GM19043 (cell line): ENCODE data around the gene POLR3C.
"Not testable (repeated sequence)": the region's sequence is repeated elsewhere in the genome, so short reads cannot be mapped to it uniquely, and the experiment has no call there.

Experiments used
- ATAC-seq: cut with Tn5 transposase; IDR thresholded peaks from one replicate; pipeline ENCODE4 v1.9.1; 2021; ENCODE audit warnings: low read depth; ENCODE audit not compliant: unreplicated experiment

The POLR3C gene

GRCh38 chr1:145818095-145818494, 5.9 kb upstream of the POLR3C start:
- ATAC-seq = not testable (repeated sequence)

GRCh38 chr1:145822779-145823331, 1.1 kb upstream of the POLR3C start:
- not testable (repeated sequence) for ATAC-seq

- ATAC-seq = no peak
Observed at GRCh38 chr1:145824499-145824842, 471 bp downstream of the POLR3C start.

GRCh38 chr1:145826030-145826429, 2.0 kb downstream of the POLR3C start:
- no peak for ATAC-seq

- ATAC-seq = no peak
Observed at GRCh38 chr1:145827966-145828365, 4.0 kb downstream of the POLR3C start.

- ATAC-seq = no peak
Observed at GRCh38 chr1:145828367-145829026, 4.5 kb downstream of the POLR3C start.

GRCh38 chr1:145830810-145831209, 6.8 kb downstream of the POLR3C start:
- not testable (repeated sequence) for ATAC-seq

GRCh38 chr1:145837656-145838055, 13.7 kb downstream of the POLR3C start:
- ATAC-seq = no peak

GRCh38 chr1:145843031-145843430, 19.0 kb downstream of the POLR3C start:
- no peak for ATAC-seq

GRCh38 chr1:145845144-145845513, 21.1 kb downstream of the POLR3C start:
- ATAC-seq = peak; percentile 75

GRCh38 chr1:145845514-145846161, 21.6 kb downstream of the POLR3C start, which contains the start of gene NUDT17:
TSS of gene NUDT17 (plus strand) at chr1:145845630. CDS start at chr1:145845641, 11 bp downstream.
- peak; percentile 48 for ATAC-seq

GRCh38 chr1:145846201-145846612, 22.2 kb downstream of the POLR3C start:
- ATAC-seq = no peak

GRCh38 chr1:145847827-145848226, 23.8 kb downstream of the POLR3C start:
- no peak for ATAC-seq

- no peak for ATAC-seq
Observed at GRCh38 chr1:145849356-145850160, 25.6 kb downstream of the POLR3C start.

GRCh38 chr1:145855426-145855948, 31.5 kb downstream of the POLR3C start:
- ATAC-seq = no peak

- ATAC-seq = no peak
Observed at GRCh38 chr1:145857170-145857569, 33.2 kb downstream of the POLR3C start.

GRCh38 chr1:145858238-145858900, 34.4 kb downstream of the POLR3C start:
- ATAC-seq = no peak

- peak; percentile 81 for ATAC-seq
Observed at GRCh38 chr1:145858901-145859490, 35.0 kb downstream of the POLR3C start, which contains the start of gene PIAS3. TSS of gene PIAS3 (minus strand) at chr1:145859081. CDS start at chr1:145858990, 91 bp downstream.

- ATAC-seq = peak; percentile 70
Observed at GRCh38 chr1:145859491-145860023, 35.6 kb downstream of the POLR3C start.
